Loucy (cell line): ENCODE results near the gene TUBA4B.
"Not testable (repeated sequence)": the region's sequence is repeated elsewhere in the genome, so short reads cannot be mapped to it uniquely, and the experiment has no call there.

Experiments
- H2AFZ ChIP-seq: fragments of 200-600 bp; sonication (generic); 2 replicates; pipeline ENCODE4 v1.6.0; 2016; ENCODE audit warnings: antibody characterized with exemption, mild to moderate bottlenecking, low read length, moderate library complexity
- H3F3A ChIP-seq: fragments of 200-600 bp; 2 replicates; pipeline ENCODE4 v1.6.0; 2016; ENCODE audit warnings: antibody characterized with exemption, low read depth, mild to moderate bottlenecking
- H3K27me3 ChIP-seq: fragments of 200-600 bp; sonication (generic); 2 replicates; pipeline ENCODE4 v1.6.1; 2014; ENCODE audit warnings: low read length, mild to moderate bottlenecking; ENCODE audit not compliant: insufficient read depth, poor library complexity, severe bottlenecking
- H3K36me3 ChIP-seq: fragments of 200-600 bp; sonication (generic); 2 replicates; pipeline ENCODE4 v1.6.1; 2016; ENCODE audit warnings: low read length; ENCODE audit not compliant: insufficient read depth
- H3K4me1 ChIP-seq: fragments of 200-600 bp; sonication (generic); 2 replicates; pipeline ENCODE4 v1.5.1; 2014; ENCODE audit warnings: low read length, mild to moderate bottlenecking; ENCODE audit not compliant: insufficient read depth, poor library complexity, severe bottlenecking
- H3K4me2 ChIP-seq: fragments of 200-600 bp; sonication (generic); 2 replicates; pipeline ENCODE4 v1.6.0; 2014; ENCODE audit warnings: antibody characterized with exemption, low read length, low read depth, mild to moderate bottlenecking; ENCODE audit not compliant: poor library complexity, severe bottlenecking
- H3K4me3 ChIP-seq: fragments of 200-600 bp; sonication (generic); 2 replicates; pipeline ENCODE4 v1.5.1; 2014; ENCODE audit warnings: low read length, mild to moderate bottlenecking, mixed read lengths; ENCODE audit not compliant: poor library complexity, severe bottlenecking
- H3K79me2 ChIP-seq: fragments of 200-600 bp; sonication (generic); 2 replicates; pipeline ENCODE4 v1.6.1; 2014; ENCODE audit warnings: low read length; ENCODE audit not compliant: insufficient read depth
- H3K9ac ChIP-seq: fragments of 200-600 bp; sonication (generic); 2 replicates; pipeline ENCODE4 v1.6.0; 2014; ENCODE audit warnings: mild to moderate bottlenecking, low read depth, low read length, moderate library complexity; ENCODE audit not compliant: poor library complexity, severe bottlenecking
- H3K9me2 ChIP-seq: fragments of 200-600 bp; sonication (generic); replicated peaks from 2 replicates; pipeline ENCODE4 v1.6.1; 2016; ENCODE audit warnings: low read depth, low read length, mixed read lengths
- H3K9me3 ChIP-seq: fragments of 200-600 bp; sonication (generic); 2 replicates; pipeline ENCODE4 v1.6.1; 2014; ENCODE audit warnings: mild to moderate bottlenecking, antibody characterized with exemption, low read length, low read depth; ENCODE audit not compliant: insufficient read depth
- H4K20me1 ChIP-seq: fragments of 200-600 bp; sonication (generic); 2 replicates; pipeline ENCODE4 v1.6.0; 2014; ENCODE audit warnings: antibody characterized with exemption, low read length, mild to moderate bottlenecking; ENCODE audit not compliant: insufficient read depth, poor library complexity, severe bottlenecking
- CTCF ChIP-seq: fragments of 200-600 bp; sonication (generic); conservative IDR thresholded peaks from 2 replicates; pipeline ENCODE4 v1.5.1; 2014; ENCODE audit warnings: mild to moderate bottlenecking, antibody characterized with exemption, low read length
- EZH2phosphoT487 ChIP-seq: fragments of 200-600 bp; IDR thresholded peaks from 2 replicates; pipeline ENCODE4 v1.6.1; 2018; ENCODE audit warnings: antibody characterized with exemption, mild to moderate bottlenecking, moderate library complexity, borderline replicate concordance

TUBA4B gene

GRCh38 chr2:219308142-219309101 is 55.4 kb downstream of the TUBA4B start:
- Histone ChIP-seq H3K4me1 (no peaks in the 10 kb centered on the region), H3K4me2 (no peak overlapping the region), H3F3A (no peaks in the 10 kb centered on the region), H4K20me1 (no peaks in the 10 kb centered on the region), H3K9me2 (no peaks in the 10 kb centered on the region), H3K9ac (no peak overlapping the region), H3K4me3 (no peak overlapping the region), H3K79me2 (no peaks in the 10 kb centered on the region), H2AFZ (no peak overlapping the region), H3K9me3 (no peaks in the 10 kb centered on the region), H3K36me3 (no peaks in the 10 kb centered on the region), H3K27me3 (no peaks in the 10 kb centered on the region)
- no peak for TF ChIP-seq CTCF
- no peak for TF ChIP-seq EZH2phosphoT487

GRCh38 chr2:219309278-219309677 is 56.2 kb downstream of the TUBA4B start, which contains the start of gene PTPRN:
Gene PTPRN, minus strand, starts transcription at chr2:219309401. Its CDS starts 69 bp downstream, at chr2:219309332.
- H3K27me3 ChIP-seq: no peaks in the 10 kb centered on the region
- no peak within 1 kb of the TSS for H3K4me3 ChIP-seq
- H3K79me2 ChIP-seq: no peaks in the 10 kb centered on the region
- H4K20me1 ChIP-seq: no peaks in the 10 kb centered on the region
- no peak for TF ChIP-seq CTCF
- no peak for TF ChIP-seq EZH2phosphoT487
- no peak within 1 kb of the TSS for H3K4me2 ChIP-seq
- no peak within 1 kb of the TSS for H2AFZ ChIP-seq
- H3K9me2 ChIP-seq: no peaks in the 10 kb centered on the region
- no peaks in the 10 kb centered on the region for H3K4me1 ChIP-seq
- H3K36me3 ChIP-seq: no peaks in the 10 kb centered on the region
- no peak within 1 kb of the TSS for H3K9ac ChIP-seq
- no peaks in the 10 kb centered on the region for H3F3A ChIP-seq
- no peaks in the 10 kb centered on the region for H3K9me3 ChIP-seq

GRCh38 chr2:219312683-219313263 is 59.7 kb downstream of the TUBA4B start:
- H3K36me3 ChIP-seq, H3K79me2 ChIP-seq, H3K4me2 ChIP-seq, H3K9me2 ChIP-seq, H4K20me1 ChIP-seq, H3K4me3 ChIP-seq, H3F3A ChIP-seq, H3K9ac ChIP-seq, H3K4me1 ChIP-seq, H3K9me3 ChIP-seq, H2AFZ ChIP-seq, H3K27me3 ChIP-seq: not testable (repeated sequence)
